ENCODE results near the gene INCA1. TPM values are rescaled to one million over a fixed set of nuclear protein-coding genes. Genes with fewer than 3 reads are reported as not detected.

Gene INCA1
- total RNA-seq, 2 experiments from 2014 or later = 0.82 TPM; not detected in 1

- POLR2A ChIA-PET = no interaction called here
- BruUV-seq (replicated peaks) = no TSS peak
- no peaks in the 10 kb centered on the region for H3K79me2 ChIP-seq (ENCODE audit: insufficient read depth, low read depth, low read length)
These were observed 36.2 kb upstream of the INCA1 start for GRCh38 chr17:5033352-5034015.

GRCh38 chr17:5032865-5033264 is 35.5 kb upstream of the INCA1 start:
- DNase-seq (ENCODE audit: low spot score) = no peak
- Histone ChIP-seq H3K36me3 (ENCODE audit: insufficient read depth, low read length) (no peaks in the 10 kb centered on the region), H3K4me1 (ENCODE audit: insufficient read depth, low read length, poor library complexity, severe bottlenecking) (peaks cover 38% of the 10 kb centered on the region), H4K20me1 (ENCODE audit: insufficient read depth, low read length) (no peaks in the 10 kb centered on the region), H2AFZ (ENCODE audit: low read length) (no peak overlapping the region), H3K79me2 (ENCODE audit: insufficient read depth, low read depth, low read length) (no peaks in the 10 kb centered on the region), H3K4me2 (ENCODE audit: low read length) (no peak overlapping the region), H3K27ac (ENCODE audit: low read depth, low read length, poor library complexity, severe bottlenecking) (no peak overlapping the region), H3K4me3 (ENCODE audit: low read depth, low read length, poor library complexity, severe bottlenecking) (no peak overlapping the region), H3K9me3 (ENCODE audit: low read length) (no peaks in the 10 kb centered on the region), H3K9me2 (ENCODE audit: insufficient read depth, low read length) (no peaks in the 10 kb centered on the region)
- TF ChIP-seq CTCF (conservative IDR thresholded peaks at IDR 0.05; ENCODE audit: low read length) (no peak), EZH2phosphoT487 (IDR thresholded peaks at IDR 0.05; ENCODE audit: borderline replicate concordance, low read depth, low read length) (no peak)
- ChIA-PET CTCF (ENCODE audit: unreplicated experiment) (no interaction called here), POLR2A (no interaction called here)
- BruUV-seq (replicated peaks) = no TSS peak
- intact Hi-C loops (cut with micrococcal nuclease; ENCODE audit: unreplicated experiment) = loop anchor here (5.0 kb wide), 1 partner anchor 46 kb away; the partner anchor contains the start of gene CAMTA2

More at GRCh38 chr17:5033352-5034015, 36.2 kb upstream of the INCA1 start:
- H2AFZ ChIP-seq (ENCODE audit: low read length) = no peak overlapping the region
- H4K20me1 ChIP-seq (ENCODE audit: insufficient read depth, low read length) = no peaks in the 10 kb centered on the region
- intact Hi-C loops (cut with micrococcal nuclease; ENCODE audit: unreplicated experiment) = loop anchor here (5.0 kb wide), 1 partner anchor 46 kb away; the partner anchor contains the start of gene CAMTA2
- no peak overlapping the region for H3K4me2 ChIP-seq (ENCODE audit: low read length)
- TF ChIP-seq EZH2phosphoT487 (IDR thresholded peaks at IDR 0.05; ENCODE audit: borderline replicate concordance, low read depth, low read length) (no peak), CTCF (conservative IDR thresholded peaks at IDR 0.05; ENCODE audit: low read length) (peak; percentile 37)
- no peak for DNase-seq (ENCODE audit: low spot score)
- CTCF ChIA-PET (ENCODE audit: unreplicated experiment) = no interaction called here
- H3K27ac ChIP-seq (ENCODE audit: low read depth, low read length, poor library complexity, severe bottlenecking) = no peak overlapping the region
- no peaks in the 10 kb centered on the region for H3K9me2 ChIP-seq (ENCODE audit: insufficient read depth, low read length)
- H3K9me3 ChIP-seq (ENCODE audit: low read length) = no peaks in the 10 kb centered on the region
- H3K4me3 ChIP-seq (ENCODE audit: low read depth, low read length, poor library complexity, severe bottlenecking) = no peak overlapping the region
- H3K36me3 ChIP-seq (ENCODE audit: insufficient read depth, low read length) = no peaks in the 10 kb centered on the region
- peaks cover 38% of the 10 kb centered on the region for H3K4me1 ChIP-seq (ENCODE audit: insufficient read depth, low read length, poor library complexity, severe bottlenecking)

Data from OCI-LY7 (cell line).